ENCODE measurements around the gene TMEM8B.

TMEM8B gene

GRCh38 chr9:35798658-35799374 lies 30.2 kb upstream of the TMEM8B start:
- peak; percentile 43 for DNase-seq
- Histone ChIP-seq H3K4me3 (ENCODE audit: low read length) (no peak overlapping the region), H3K79me2 (ENCODE audit: low read length) (no peaks in the 10 kb centered on the region), H3K27ac (ENCODE audit: low read length) (no peak overlapping the region), H3F3A (ENCODE audit: insufficient read depth, low read length) (0 out of 2 replicates have a peak, but pooled peaks cover 5% of the 10 kb centered on the region), H2AFZ (ENCODE audit: low read length) (no peak overlapping the region), H3K36me3 (replicated peaks; ENCODE audit: insufficient read depth, low read length) (no peaks in the 10 kb centered on the region), H3K9me2 (replicated peaks; ENCODE audit: insufficient read depth, low read length) (no peaks in the 10 kb centered on the region), H4K20me1 (ENCODE audit: insufficient read depth, low read length) (no peaks in the 10 kb centered on the region), H3K27me3 (replicated peaks; ENCODE audit: insufficient read depth, low read length) (peaks cover 5% of the 10 kb centered on the region; the same call in 1 of the 2 replicates), H3K4me2 (ENCODE audit: low read depth, low read length) (no peak overlapping the region), H3K4me1 (ENCODE audit: low read length) (peaks cover 23% of the 10 kb centered on the region), H3K9me3 (replicated peaks; ENCODE audit: insufficient read depth, low read length) (no peaks in the 10 kb centered on the region), H3K9ac (ENCODE audit: low read length) (no peak overlapping the region)
- TF ChIP-seq CTCF (IDR thresholded peaks at IDR 0.05; ENCODE audit: low read length) (no peak), EZH2 (optimal IDR thresholded peaks at IDR 0.05; ENCODE audit: low read depth, low read length) (no peak), EZH2phosphoT487 (IDR thresholded peaks at IDR 0.05; ENCODE audit: low read length) (no peak)

- no peak overlapping the region for H3K4me2 ChIP-seq (ENCODE audit: low read depth, low read length)
- H3K36me3 ChIP-seq (replicated peaks; ENCODE audit: insufficient read depth, low read length): no peaks in the 10 kb centered on the region
- H3F3A ChIP-seq (ENCODE audit: insufficient read depth, low read length): 0 out of 2 replicates have a peak, but pooled peaks cover 5% of the 10 kb centered on the region
- TF ChIP-seq EZH2 (optimal IDR thresholded peaks at IDR 0.05; ENCODE audit: low read depth, low read length) (no peak), CTCF (IDR thresholded peaks at IDR 0.05; ENCODE audit: low read length) (no peak), EZH2phosphoT487 (IDR thresholded peaks at IDR 0.05; ENCODE audit: low read length) (no peak)
- H3K9ac ChIP-seq (ENCODE audit: low read length): no peak overlapping the region
- no peaks in the 10 kb centered on the region for H4K20me1 ChIP-seq (ENCODE audit: insufficient read depth, low read length)
- H3K9me3 ChIP-seq (replicated peaks; ENCODE audit: insufficient read depth, low read length): no peaks in the 10 kb centered on the region
- H3K79me2 ChIP-seq (ENCODE audit: low read length): no peaks in the 10 kb centered on the region
- DNase-seq: no peak
- H3K4me3 ChIP-seq (ENCODE audit: low read length): no peak overlapping the region
- no peaks in the 10 kb centered on the region for H3K9me2 ChIP-seq (replicated peaks; ENCODE audit: insufficient read depth, low read length)
- peaks cover 23% of the 10 kb centered on the region for H3K4me1 ChIP-seq (ENCODE audit: low read length)
- H3K27ac ChIP-seq (ENCODE audit: low read length): no peak overlapping the region
- H3K27me3 ChIP-seq (replicated peaks; ENCODE audit: insufficient read depth, low read length): peaks cover 5% of the 10 kb centered on the region; the same call in 1 of the 2 replicates
- no peak overlapping the region for H2AFZ ChIP-seq (ENCODE audit: low read length)
Measured at GRCh38 chr9:35800530-35800929, 28.5 kb upstream of the TMEM8B start.

- H3K4me1 ChIP-seq (ENCODE audit: low read length): peaks cover 23% of the 10 kb centered on the region
- H3K4me2 ChIP-seq (ENCODE audit: low read depth, low read length): no peak overlapping the region
Measured at GRCh38 chr9:35801328-35802128, 27.5 kb upstream of the TMEM8B start.

More at GRCh38 chr9:35801328-35802128, 27.5 kb upstream of the TMEM8B start:
- Histone ChIP-seq H3K4me3 (ENCODE audit: low read length) (no peak overlapping the region), H3K27ac (ENCODE audit: low read length) (no peak overlapping the region), H3K9ac (ENCODE audit: low read length) (no peak overlapping the region), H4K20me1 (ENCODE audit: insufficient read depth, low read length) (no peaks in the 10 kb centered on the region), H3F3A (ENCODE audit: insufficient read depth, low read length) (0 out of 2 replicates have a peak, but pooled peaks cover 5% of the 10 kb centered on the region), H3K79me2 (ENCODE audit: low read length) (no peaks in the 10 kb centered on the region), H3K9me3 (replicated peaks; ENCODE audit: insufficient read depth, low read length) (no peaks in the 10 kb centered on the region), H3K9me2 (replicated peaks; ENCODE audit: insufficient read depth, low read length) (no peaks in the 10 kb centered on the region), H3K27me3 (replicated peaks; ENCODE audit: insufficient read depth, low read length) (peaks cover 1% of the 10 kb centered on the region; the same call in 1 of the 2 replicates), H2AFZ (ENCODE audit: low read length) (no peak overlapping the region), H3K36me3 (replicated peaks; ENCODE audit: insufficient read depth, low read length) (no peaks in the 10 kb centered on the region)
- no peak for DNase-seq
- TF ChIP-seq CTCF (IDR thresholded peaks at IDR 0.05; ENCODE audit: low read length): no peak
- TF ChIP-seq EZH2 (optimal IDR thresholded peaks at IDR 0.05; ENCODE audit: low read depth, low read length): no peak
- no peak for TF ChIP-seq EZH2phosphoT487 (IDR thresholded peaks at IDR 0.05; ENCODE audit: low read length)
